A673 (cell line): ENCODE results near the gene CDC42EP5. TPM values are rescaled to one million over a fixed set of nuclear protein-coding genes. Genes with fewer than 3 reads are reported as not detected.

ENCODE experiments used
- BruUV-seq: library from RNA; stranded (reverse); fragments of 400-500 nt; replicated peaks from 2 replicates; lab custom pipeline; 2021; lab: Mats Ljungman, UMichigan
- CTCF ChIA-PET: fragments of 300-600 bp; sonication (Branson Sonifier 250); formaldehyde crosslinking; loops from one replicate; lab custom pipeline; 2022; ENCODE audit warnings: antibody characterized with exemption; lab: Charles Lee
- POLR2A ChIA-PET: fragments of 300-600 bp; sonication (Branson Sonifier 250); formaldehyde crosslinking; loops from one replicate; lab custom pipeline; 2022; ENCODE audit warnings: antibody characterized with exemption; ENCODE audit not compliant: low non-redundant PET; lab: Charles Lee
- DNase-seq: peaks from one replicate; pipeline ENCODE4 v3.0.0-alpha.2; 2015; ENCODE audit warnings: low spot score
- H3K27ac ChIP-seq: fragments of 200-600 bp; sonication (generic); 2 replicates; pipeline ENCODE4 v1.5.1; 2016; ENCODE audit warnings: mixed run types, low read depth, mild to moderate bottlenecking, mixed read lengths, antibody characterized with exemption, low read length; ENCODE audit not compliant: poor library complexity, severe bottlenecking
- H3K27me3 ChIP-seq: fragments of 200-600 bp; sonication (generic); replicated peaks from 2 replicates; pipeline ENCODE4 v1.6.1; 2017; ENCODE audit warnings: mixed run types, low read depth, mild to moderate bottlenecking, mixed read lengths, antibody characterized with exemption, low read length; ENCODE audit not compliant: insufficient read depth, poor library complexity
- H3K36me3 ChIP-seq: fragments of 200-600 bp; sonication (generic); 2 replicates; pipeline ENCODE4 v1.6.1; 2016; ENCODE audit warnings: mixed run types, mild to moderate bottlenecking, mixed read lengths, antibody characterized with exemption, low read length; ENCODE audit not compliant: insufficient read depth, poor library complexity, severe bottlenecking
- H3K4me1 ChIP-seq: fragments of 200-600 bp; sonication (generic); 2 replicates; pipeline ENCODE4 v1.6.1; 2017; ENCODE audit warnings: mixed run types, mild to moderate bottlenecking, mixed read lengths, antibody characterized with exemption, low read length; ENCODE audit not compliant: insufficient read depth, poor library complexity, severe bottlenecking
- H3K4me3 ChIP-seq: fragments of 200-600 bp; sonication (generic); 2 replicates; pipeline ENCODE4 v1.5.1; 2016; ENCODE audit warnings: low read depth, mixed run types, mild to moderate bottlenecking, mixed read lengths, low read length; ENCODE audit not compliant: poor library complexity, severe bottlenecking
- H3K9me3 ChIP-seq: fragments of 200-600 bp; sonication (generic); 2 replicates; pipeline ENCODE4 v1.6.1; 2016; ENCODE audit warnings: mixed run types, low read depth, mild to moderate bottlenecking, mixed read lengths, antibody characterized with exemption, low read length; ENCODE audit not compliant: poor library complexity, severe bottlenecking
- CTCF ChIP-seq: fragments of 300-800, 200-600 bp; sonication (generic); conservative IDR thresholded peaks from 2 replicates; pipeline ENCODE4 v1.5.1; 2017; ENCODE audit warnings: low read depth, mild to moderate bottlenecking, antibody characterized with exemption, low read length, moderate library complexity, mixed read lengths
- EZH2 ChIP-seq: fragments of 200-600 bp; sonication (generic); IDR thresholded peaks from 2 replicates; pipeline ENCODE4 v1.6.1; 2017; ENCODE audit warnings: borderline replicate concordance, low read depth, mild to moderate bottlenecking, mixed read lengths, antibody characterized with exemption, low read length; ENCODE audit not compliant: poor library complexity, severe bottlenecking
- intact Hi-C: fragments of 100-400 bp; cut with micrococcal nuclease; formaldehyde crosslinking; loops from one replicate; pipeline ENCODE4 v1.10.0; 2022; ENCODE audit not compliant: unreplicated experiment
- total RNA-seq: library from RNA; stranded (reverse); gene quantifications from 2 replicates; pipeline ENCODE4 v1.2.3, GENCODE V29; 2021

The CDC42EP5 gene
- total RNA-seq, 1 experiment from 2014 or later = 111 TPM

GRCh38 chr19:54420068-54420382, 53.1 kb downstream of the CDC42EP5 start:
- no TSS peak for BruUV-seq
- Histone ChIP-seq H3K4me3 (no peak overlapping the region), H3K27me3 (peaks cover 15% of the 10 kb centered on the region), H3K27ac (no peak overlapping the region), H3K36me3 (no peaks in the 10 kb centered on the region), H3K9me3 (no peaks in the 10 kb centered on the region), H3K4me1 (peaks cover 4% of the 10 kb centered on the region)
- CTCF ChIA-PET = interaction anchor here (0.7 kb wide), 1 partner anchor 746 kb away, joined by 3 read pairs; the partner anchor contains the start of gene DNAAF3
- DNase-seq = no peak
- POLR2A ChIA-PET = interaction anchor here (0.6 to 0.7 kb wide), 3 partner anchors 11 to 29 kb away, joined by 3 to 13 read pairs (median 3); partner anchors contain the start of gene LENG8
- intact Hi-C loops = no loop called here
- no peak for TF ChIP-seq EZH2
- no peak for TF ChIP-seq CTCF

GRCh38 chr19:54418930-54419800, 53.9 kb downstream of the CDC42EP5 start:
- H3K9me3 ChIP-seq = no peaks in the 10 kb centered on the region
- intact Hi-C loops = no loop called here
- ChIA-PET POLR2A (no interaction called here), CTCF (no interaction called here)
- H3K4me3 ChIP-seq = no peak overlapping the region
- no peak for TF ChIP-seq CTCF
- TF ChIP-seq EZH2 = no peak
- peaks cover 4% of the 10 kb centered on the region for H3K4me1 ChIP-seq
- H3K27ac ChIP-seq = no peak overlapping the region
- peaks cover 15% of the 10 kb centered on the region for H3K27me3 ChIP-seq
- no TSS peak for BruUV-seq
- no peaks in the 10 kb centered on the region for H3K36me3 ChIP-seq
- no peak for DNase-seq

DNA sequence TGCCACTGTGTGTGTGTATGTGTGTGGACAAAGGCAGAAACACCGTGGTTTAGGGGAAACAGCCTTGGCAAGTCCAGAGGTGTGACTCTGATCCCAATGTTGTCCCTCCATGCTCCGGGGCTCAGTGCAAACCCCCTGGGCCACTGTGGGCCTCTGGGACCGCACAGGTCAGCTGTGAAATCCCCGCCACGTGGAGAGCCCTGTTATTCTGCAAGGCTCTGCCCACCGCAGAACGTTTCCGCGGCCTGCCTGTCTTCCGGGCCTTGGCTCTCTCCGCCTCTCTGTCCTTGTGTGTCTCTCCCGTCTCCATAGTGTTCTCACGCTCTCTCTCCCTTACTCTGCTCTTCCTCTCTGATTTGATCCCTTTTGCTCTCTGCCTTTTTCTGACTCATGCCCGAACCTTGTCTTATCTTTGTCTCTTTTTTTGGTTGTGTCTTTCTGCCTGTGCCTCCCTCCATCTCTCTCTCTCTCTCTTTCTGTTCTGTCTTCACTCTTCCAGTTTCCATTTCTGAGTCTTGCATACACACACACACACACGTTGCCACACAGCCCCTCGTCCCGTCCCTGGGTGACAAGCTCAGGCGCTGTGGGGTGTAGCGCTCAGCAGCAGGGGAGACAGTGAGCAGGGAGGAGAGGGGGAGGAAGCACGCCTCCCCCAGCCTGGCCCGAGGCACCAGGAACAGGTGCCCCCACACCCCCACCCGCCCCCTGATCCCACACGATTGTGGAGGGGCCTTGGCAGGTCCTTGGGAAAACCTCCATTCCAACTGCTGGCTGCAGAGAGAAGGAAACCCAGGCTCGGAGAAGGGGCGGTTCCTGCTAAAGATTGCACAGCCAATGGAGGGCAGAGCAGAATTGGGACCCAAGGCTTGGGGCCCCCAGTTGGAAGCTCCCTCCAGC, 54.8 kb downstream of the CDC42EP5 start:
- Histone ChIP-seq H3K4me1 (peaks cover 4% of the 10 kb centered on the region), H3K36me3 (no peaks in the 10 kb centered on the region), H3K4me3 (no peak overlapping the region), H3K9me3 (no peaks in the 10 kb centered on the region), H3K27me3 (peaks cover 15% of the 10 kb centered on the region), H3K27ac (no peak overlapping the region)
- BruUV-seq = no TSS peak
- POLR2A ChIA-PET = no interaction called here
- DNase-seq = no peak
- intact Hi-C loops = no loop called here
- TF ChIP-seq EZH2 = no peak
- TF ChIP-seq CTCF = no peak
- CTCF ChIA-PET = no interaction called here
